ENCODE results near the gene TAF10. TPM values are rescaled to one million over a fixed set of nuclear protein-coding genes. Genes with fewer than 3 reads are reported as not detected.

The TAF10 gene
- total RNA-seq, 1 donor from 2014 or later = 19.8 TPM

DNA sequence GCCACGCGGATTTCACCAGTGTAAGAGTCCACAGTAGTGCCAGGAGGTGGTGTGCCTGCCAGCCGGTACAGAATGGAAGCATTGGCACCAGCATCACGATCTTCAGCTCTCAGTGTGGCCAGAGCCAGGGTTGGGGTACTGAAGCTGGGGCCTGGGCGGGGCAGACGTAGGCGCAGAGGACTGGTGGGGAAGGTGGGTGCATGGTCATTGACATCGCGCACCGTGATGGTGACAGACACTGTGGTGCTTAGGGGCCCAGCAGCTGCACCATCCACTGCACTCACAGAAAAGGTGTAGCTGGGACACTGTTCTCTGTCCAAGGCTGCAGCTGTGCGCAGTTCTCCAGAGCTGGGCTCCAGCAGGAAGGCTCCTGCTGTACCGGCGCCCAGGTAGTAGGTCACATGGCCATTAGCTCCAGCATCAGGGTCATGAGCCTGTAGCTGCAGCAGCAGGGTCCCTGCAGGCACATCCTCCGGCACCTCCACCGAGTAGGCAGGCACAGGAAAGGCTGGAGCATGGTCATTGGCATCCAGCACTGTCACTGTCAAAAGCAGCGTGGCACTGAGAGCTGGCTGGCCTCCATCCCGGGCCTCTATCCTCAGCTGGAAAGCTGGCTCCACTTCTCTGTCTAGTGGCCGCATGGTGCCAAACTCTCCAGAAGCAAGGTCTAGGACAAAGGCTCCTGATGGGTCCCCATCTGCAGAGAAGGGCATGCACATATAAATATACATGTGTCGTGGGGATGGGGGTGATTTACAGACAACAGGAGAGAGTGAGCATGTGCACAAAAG lies 15.2 kb upstream of the TAF10 start:
- Histone ChIP-seq H3K27ac (ENCODE audit: low read depth, low read length) (no peak overlapping the region), H3K36me3 (ENCODE audit: control insufficient read depth in 3 of 3, insufficient read depth in 3 of 3, low read length in 3 of 3) (peaks cover 15 to 33% (median 23%) of the 10 kb centered on the region in 3 donors)

DNA sequence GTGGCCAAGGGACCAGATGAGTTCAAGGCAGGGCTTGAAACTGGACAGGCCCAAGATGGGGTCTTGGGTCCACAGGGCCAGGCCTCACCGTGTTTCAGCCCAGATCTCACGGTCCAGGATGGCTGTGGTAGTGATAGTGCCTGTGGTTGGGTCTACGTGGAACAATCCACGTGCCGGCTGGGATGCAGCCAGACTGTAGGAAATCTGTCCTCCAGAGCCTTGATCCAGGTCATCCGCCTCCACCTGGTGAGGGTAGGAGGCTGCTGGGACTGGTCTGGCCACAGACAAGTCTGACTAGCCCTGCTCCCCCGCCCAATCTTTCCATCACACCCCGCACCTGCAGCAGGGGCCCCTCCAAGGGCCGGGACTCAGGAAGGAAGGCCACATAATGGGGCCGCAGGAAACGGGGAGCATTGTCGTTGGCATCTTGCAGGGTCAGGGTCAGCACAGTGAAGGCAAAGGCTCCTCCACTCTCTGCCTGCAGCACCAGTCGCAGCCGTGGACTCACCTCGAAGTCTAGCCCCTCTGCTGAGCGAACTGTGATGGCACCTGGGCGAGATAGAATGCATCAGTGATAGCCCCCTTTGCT lies 13.9 kb upstream of the TAF10 start:
- Histone ChIP-seq H3K9me3 (ENCODE audit: control insufficient read depth in 3 of 3, low read length in 3 of 3) (no peaks in the 10 kb centered on the region), H3K27ac (ENCODE audit: low read depth, low read length) (no peak overlapping the region), H3K27me3 (ENCODE audit: control insufficient read depth in 3 of 3, insufficient read depth in 3 of 3, low read length in 3 of 3) (no peaks in the 10 kb centered on the region), H3K4me1 (ENCODE audit: control insufficient read depth in 3 of 3, insufficient read depth in 3 of 3, low read length in 3 of 3) (peaks cover 0 to 7% (median 2%) of the 10 kb centered on the region in 3 donors), H3K4me3 (ENCODE audit: low read length in 3 of 3) (no peak overlapping the region), H3K36me3 (ENCODE audit: control insufficient read depth in 3 of 3, insufficient read depth in 3 of 3, low read length in 3 of 3) (peaks cover 15 to 33% (median 17%) of the 10 kb centered on the region in 3 donors), H3K9ac (ENCODE audit: low read depth in 1 of 3, low read length in 3 of 3) (no peak overlapping the region)

More for the DNA sequence above, 15.2 kb upstream of the TAF10 start:
- H3K4me1 ChIP-seq (ENCODE audit: control insufficient read depth in 3 of 3, insufficient read depth in 3 of 3, low read length in 3 of 3) = peaks cover 0 to 7% (median 2%) of the 10 kb centered on the region in 3 donors
- no peak overlapping the region for H3K9ac ChIP-seq (ENCODE audit: low read depth in 1 of 3, low read length in 3 of 3)
- H3K9me3 ChIP-seq (ENCODE audit: control insufficient read depth in 3 of 3, low read length in 3 of 3) = no peaks in the 10 kb centered on the region
- no peak overlapping the region for H3K4me3 ChIP-seq (ENCODE audit: low read length in 3 of 3)
- H3K27me3 ChIP-seq (ENCODE audit: control insufficient read depth in 3 of 3, insufficient read depth in 3 of 3, low read length in 3 of 3) = no peaks in the 10 kb centered on the region

DNA sequence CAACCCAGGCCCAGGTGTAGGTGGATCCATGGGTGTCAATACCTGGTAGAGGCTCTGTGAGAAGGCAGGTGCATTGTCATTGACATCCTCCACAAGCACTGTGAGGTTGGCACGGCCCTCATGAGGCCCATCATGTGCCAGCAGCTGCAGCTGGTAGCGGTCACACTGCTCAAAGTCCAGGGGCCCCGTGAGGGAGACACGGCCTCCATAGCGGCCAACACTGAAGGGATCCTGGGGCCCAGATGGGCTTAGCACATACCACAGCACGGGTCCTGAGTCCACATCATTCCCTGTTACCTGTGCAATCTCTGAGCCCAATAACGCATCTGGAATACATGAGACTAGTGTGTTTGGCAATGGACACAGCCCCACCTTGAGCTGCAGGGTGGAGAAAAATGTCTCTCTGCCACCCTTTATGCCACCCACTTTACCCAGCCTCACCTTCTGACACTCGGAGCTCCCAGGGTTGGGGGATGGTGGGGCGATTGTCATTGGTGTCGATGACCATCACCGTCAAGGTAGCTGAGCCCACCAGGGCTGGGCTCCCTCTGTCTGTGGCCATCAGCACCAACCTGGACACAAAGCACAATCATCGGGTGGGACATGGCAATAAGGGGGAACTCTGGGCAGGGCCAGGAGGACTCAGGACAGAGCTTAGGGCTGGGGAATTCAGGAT lies 13.3 kb upstream of the TAF10 start:
- Histone ChIP-seq H3K9me3 (ENCODE audit: control insufficient read depth in 3 of 3, low read length in 3 of 3) (no peaks in the 10 kb centered on the region), H3K4me3 (ENCODE audit: low read length in 3 of 3) (no peak overlapping the region), H3K4me1 (ENCODE audit: control insufficient read depth in 3 of 3, insufficient read depth in 3 of 3, low read length in 3 of 3) (peaks cover 0 to 7% (median 2%) of the 10 kb centered on the region in 3 donors), H3K36me3 (ENCODE audit: control insufficient read depth in 3 of 3, insufficient read depth in 3 of 3, low read length in 3 of 3) (peaks cover 15 to 33% (median 17%) of the 10 kb centered on the region in 3 donors), H3K9ac (ENCODE audit: low read depth in 1 of 3, low read length in 3 of 3) (no peak overlapping the region), H3K27me3 (ENCODE audit: control insufficient read depth in 3 of 3, insufficient read depth in 3 of 3, low read length in 3 of 3) (no peaks in the 10 kb centered on the region), H3K27ac (ENCODE audit: low read depth, low read length) (no peak overlapping the region)

DNA sequence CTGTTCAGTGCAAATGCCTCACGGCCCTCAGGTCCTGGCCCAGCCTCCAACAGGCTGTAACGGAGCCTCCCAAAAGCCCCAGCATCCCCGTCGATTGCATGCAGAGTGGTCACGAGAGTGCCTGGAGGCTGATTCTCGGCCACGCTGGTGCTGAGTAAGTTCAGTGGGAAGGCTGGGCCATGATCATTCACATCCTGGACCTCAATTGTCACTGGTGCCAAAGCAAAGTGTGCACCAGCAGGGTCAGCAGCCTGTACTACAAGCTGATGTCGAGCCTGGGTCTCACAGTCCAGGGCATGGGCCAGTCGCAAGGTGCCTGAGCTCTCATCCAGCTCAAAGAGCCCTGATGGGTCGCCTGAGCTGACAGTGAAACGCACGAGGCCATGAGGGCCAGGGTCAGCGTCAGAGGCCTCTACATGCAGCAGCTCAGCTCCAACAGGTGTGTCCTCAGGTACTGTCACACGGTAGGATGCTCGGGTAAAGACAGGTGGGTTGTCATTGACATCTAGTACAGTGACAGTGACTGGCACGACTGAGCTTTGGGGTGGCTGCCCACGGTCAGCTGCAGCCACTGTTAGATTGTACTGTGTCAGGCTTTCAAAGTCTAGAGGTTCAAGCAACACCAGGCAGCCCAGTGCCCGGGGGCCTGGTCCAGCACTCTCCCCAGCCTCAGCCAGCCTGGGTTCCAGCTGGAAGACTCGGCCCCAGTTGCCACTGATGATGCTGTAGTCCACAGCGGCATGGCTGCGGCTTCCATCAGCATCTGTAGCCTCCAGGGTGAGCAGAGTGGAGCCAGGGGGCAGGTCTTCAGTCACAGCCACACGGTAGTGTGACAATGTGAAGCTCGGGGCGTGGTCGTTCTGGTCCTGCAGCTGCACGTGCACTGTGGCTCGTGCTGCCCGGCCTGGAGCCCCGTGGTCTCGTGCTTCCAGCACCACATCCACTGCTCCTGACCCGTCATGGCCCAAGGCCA lies 11.7 kb upstream of the TAF10 start:
- no peak overlapping the region for H3K4me3 ChIP-seq (ENCODE audit: low read length in 3 of 3)
- peaks cover 11 to 23% (median 15%) of the 10 kb centered on the region in 3 donors for H3K36me3 ChIP-seq (ENCODE audit: control insufficient read depth in 3 of 3, insufficient read depth in 3 of 3, low read length in 3 of 3)

DNA sequence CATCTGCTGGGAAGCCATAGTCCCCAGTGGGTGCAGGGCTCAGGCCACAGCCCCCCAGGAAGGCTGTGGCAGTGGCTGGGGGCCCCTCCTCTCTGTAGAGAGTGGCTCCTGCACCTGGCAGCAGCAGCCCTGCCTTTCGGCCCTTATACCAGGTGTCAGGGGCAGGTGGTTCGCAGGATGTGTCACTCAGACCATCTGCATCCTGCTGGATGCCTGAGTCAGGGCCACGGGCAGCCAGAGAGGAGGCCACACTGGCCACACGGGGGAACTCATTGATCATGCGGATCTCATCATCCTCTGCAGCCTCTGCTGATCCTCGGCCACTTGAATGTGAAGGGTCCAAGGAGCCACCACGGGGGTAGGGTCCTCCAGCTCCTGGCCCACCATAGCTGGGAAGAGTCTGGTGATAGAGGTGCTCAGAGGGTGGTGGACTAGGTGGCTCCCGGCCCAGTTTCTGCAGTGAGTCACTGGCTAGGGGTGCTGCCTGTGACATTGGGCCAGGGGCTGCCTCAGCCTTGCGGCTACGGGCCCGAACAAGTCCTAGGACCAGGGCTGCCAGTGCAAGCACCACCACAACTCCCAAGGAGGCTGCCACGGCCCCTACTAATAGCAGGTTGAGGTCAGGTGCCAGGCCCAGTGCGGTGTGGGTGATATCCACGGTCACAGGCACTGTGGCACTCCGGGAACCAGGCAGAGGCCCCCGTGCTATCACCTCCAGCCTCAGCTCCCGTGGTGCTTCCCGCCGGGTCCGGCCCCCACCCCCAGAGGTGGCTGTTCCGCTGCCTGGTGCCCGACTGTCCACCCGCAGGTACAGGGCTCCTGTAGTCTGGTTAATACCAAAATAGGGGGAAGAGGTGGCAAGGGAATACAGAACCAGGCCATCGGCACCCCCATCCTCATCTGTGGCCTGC lies 10.5 kb upstream of the TAF10 start:
- H3K4me1 ChIP-seq (ENCODE audit: control insufficient read depth in 3 of 3, insufficient read depth in 3 of 3, low read length in 3 of 3) = peaks cover 16 to 25% (median 21%) of the 10 kb centered on the region in 3 donors
- no peak overlapping the region for H3K27ac ChIP-seq (ENCODE audit: low read depth, low read length)
- peaks cover 11 to 19% (median 15%) of the 10 kb centered on the region in 3 donors for H3K36me3 ChIP-seq (ENCODE audit: control insufficient read depth in 3 of 3, insufficient read depth in 3 of 3, low read length in 3 of 3)
- no peak overlapping the region for H3K9ac ChIP-seq (ENCODE audit: low read depth in 1 of 3, low read length in 3 of 3)
- no peak overlapping the region for H3K4me3 ChIP-seq (ENCODE audit: low read length in 3 of 3)
- no peaks in the 10 kb centered on the region for H3K9me3 ChIP-seq (ENCODE audit: control insufficient read depth in 3 of 3, low read length in 3 of 3)
- no peaks in the 10 kb centered on the region for H3K27me3 ChIP-seq (ENCODE audit: control insufficient read depth in 3 of 3, insufficient read depth in 3 of 3, low read length in 3 of 3)

More for the DNA sequence above, 11.7 kb upstream of the TAF10 start:
- Histone ChIP-seq H3K27me3 (ENCODE audit: control insufficient read depth in 3 of 3, insufficient read depth in 3 of 3, low read length in 3 of 3) (no peaks in the 10 kb centered on the region), H3K4me1 (ENCODE audit: control insufficient read depth in 3 of 3, insufficient read depth in 3 of 3, low read length in 3 of 3) (peaks cover 6 to 14% (median 10%) of the 10 kb centered on the region in 3 donors), H3K9ac (ENCODE audit: low read depth in 1 of 3, low read length in 3 of 3) (no peak overlapping the region), H3K9me3 (ENCODE audit: control insufficient read depth in 3 of 3, low read length in 3 of 3) (no peaks in the 10 kb centered on the region), H3K27ac (ENCODE audit: low read depth, low read length) (no peak overlapping the region)

DNA sequence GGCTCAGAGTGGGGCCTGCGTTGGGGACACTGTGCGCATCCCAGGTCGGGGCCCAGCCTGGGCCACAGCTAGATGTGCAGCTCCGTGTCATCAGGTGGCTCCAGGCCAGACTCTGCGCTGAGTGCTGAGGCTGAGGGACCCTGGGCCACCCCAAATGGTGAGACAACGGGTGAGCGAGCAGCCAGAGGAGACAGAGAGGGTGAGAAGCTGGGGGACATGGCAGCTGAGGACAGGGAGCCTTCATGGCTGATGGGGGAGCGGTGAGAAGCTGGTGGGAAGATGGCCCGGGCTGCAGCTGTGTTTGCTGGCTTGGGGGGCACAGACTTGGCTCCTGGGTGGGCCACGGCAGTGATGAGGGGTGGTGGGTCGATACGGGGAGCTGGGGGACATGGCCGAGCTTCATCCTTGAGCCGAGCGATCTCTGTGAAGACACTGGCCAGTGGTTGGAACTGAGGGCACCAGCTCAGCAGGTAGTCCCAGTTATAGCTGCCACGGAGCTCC lies 9.7 kb upstream of the TAF10 start:
- Histone ChIP-seq H3K36me3 (ENCODE audit: control insufficient read depth in 3 of 3, insufficient read depth in 3 of 3, low read length in 3 of 3) (peaks cover 13 to 17% (median 14%) of the 10 kb centered on the region in 3 donors), H3K27me3 (ENCODE audit: control insufficient read depth in 3 of 3, insufficient read depth in 3 of 3, low read length in 3 of 3) (no peaks in the 10 kb centered on the region), H3K9me3 (ENCODE audit: control insufficient read depth in 3 of 3, low read length in 3 of 3) (no peaks in the 10 kb centered on the region), H3K27ac (ENCODE audit: low read depth, low read length) (no peak overlapping the region), H3K4me3 (ENCODE audit: low read length in 3 of 3) (no peak overlapping the region), H3K4me1 (ENCODE audit: control insufficient read depth in 3 of 3, insufficient read depth in 3 of 3, low read length in 3 of 3) (peaks cover 16 to 26% (median 23%) of the 10 kb centered on the region in 3 donors), H3K9ac (ENCODE audit: low read depth in 1 of 3, low read length in 3 of 3) (no peak overlapping the region)

DNA sequence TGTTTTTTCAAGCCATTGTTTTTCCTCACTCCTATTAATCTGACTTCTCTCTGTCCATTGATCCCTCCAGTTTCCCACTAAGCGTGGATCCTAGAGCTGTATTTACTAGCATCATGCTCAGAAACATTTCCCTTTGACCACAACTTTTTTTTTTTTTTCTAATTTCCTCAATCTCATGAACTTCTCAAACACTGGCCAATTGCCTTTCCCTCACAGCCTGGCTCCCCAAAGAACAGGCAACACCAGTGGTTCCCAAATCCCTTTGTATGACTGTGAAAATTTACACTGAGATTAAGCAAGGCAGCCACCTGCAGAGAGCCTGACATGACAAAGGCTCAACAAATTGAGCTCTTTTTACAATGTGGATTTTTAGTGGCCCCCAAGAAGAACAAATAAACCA lies 8.6 kb upstream of the TAF10 start:
- Histone ChIP-seq H3K27ac (ENCODE audit: low read depth, low read length) (no peak overlapping the region), H3K4me1 (ENCODE audit: control insufficient read depth in 3 of 3, insufficient read depth in 3 of 3, low read length in 3 of 3) (peaks cover 16 to 26% (median 23%) of the 10 kb centered on the region in 3 donors), H3K9ac (ENCODE audit: low read depth in 1 of 3, low read length in 3 of 3) (no peak overlapping the region), H3K9me3 (ENCODE audit: control insufficient read depth in 3 of 3, low read length in 3 of 3) (no peaks in the 10 kb centered on the region), H3K36me3 (ENCODE audit: control insufficient read depth in 3 of 3, insufficient read depth in 3 of 3, low read length in 3 of 3) (peaks cover 17 to 23% (median 18%) of the 10 kb centered on the region in 3 donors), H3K27me3 (ENCODE audit: control insufficient read depth in 3 of 3, insufficient read depth in 3 of 3, low read length in 3 of 3) (no peaks in the 10 kb centered on the region), H3K4me3 (ENCODE audit: low read length in 3 of 3) (no peak overlapping the region)

DNA sequence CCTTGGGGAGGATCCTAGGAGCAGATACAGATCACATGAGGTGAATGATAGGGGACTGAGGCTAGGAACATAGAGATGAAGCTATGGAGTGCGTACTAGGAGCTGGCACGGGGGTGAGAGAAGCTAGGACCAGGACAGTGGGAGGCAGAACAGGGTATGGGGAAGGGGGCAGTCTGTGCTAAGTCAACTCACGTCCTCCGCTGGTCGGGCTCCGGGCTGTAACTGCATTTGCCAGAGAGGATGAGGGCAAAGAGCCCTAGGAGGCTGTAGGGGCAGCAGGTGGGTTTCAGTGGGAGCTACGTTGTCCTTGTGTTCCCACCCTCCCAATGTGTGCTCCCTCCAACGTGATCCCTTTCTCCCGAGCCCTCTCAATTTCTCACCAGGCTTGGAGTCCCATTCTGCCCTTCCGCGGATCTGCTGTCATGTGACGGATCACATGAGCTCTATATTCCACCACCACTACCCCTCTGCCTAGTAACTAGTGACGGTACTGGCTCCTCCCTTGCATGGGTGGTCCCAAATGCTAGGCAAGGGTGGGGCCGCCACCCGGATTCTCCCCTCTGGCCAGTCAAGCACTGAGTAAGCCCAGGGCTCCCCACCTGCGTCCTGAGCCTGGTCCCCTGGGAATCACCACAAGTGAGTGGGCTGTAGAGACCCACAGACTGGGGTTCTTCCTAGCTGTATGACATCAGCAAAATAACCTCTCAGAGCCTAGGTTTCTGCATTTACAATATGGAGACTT lies 7.2 kb upstream of the TAF10 start, which contains the start of gene TPP1:
TPP1 (minus strand) TSS at position 419 of the 742 bp plus-strand sequence; CDS start at position 397, 22 bp downstream.
- Histone ChIP-seq H3K9ac (ENCODE audit: low read depth in 1 of 3, low read length in 3 of 3) (peak within 1 kb of the TSS; percentile 91 to 98 (median 96)), H3K27me3 (ENCODE audit: control insufficient read depth in 3 of 3, insufficient read depth in 3 of 3, low read length in 3 of 3) (no peaks in the 10 kb centered on the region), H3K9me3 (ENCODE audit: control insufficient read depth in 3 of 3, low read length in 3 of 3) (no peaks in the 10 kb centered on the region), H3K4me3 (ENCODE audit: low read length in 3 of 3) (peak within 1 kb of the TSS; percentile 91 to 100 (median 99)), H3K36me3 (ENCODE audit: control insufficient read depth in 3 of 3, insufficient read depth in 3 of 3, low read length in 3 of 3) (peaks cover 29 to 31% (median 30%) of the 10 kb centered on the region in 3 donors), H3K27ac (ENCODE audit: low read depth, low read length) (peak within 1 kb of the TSS; percentile 91), H3K4me1 (ENCODE audit: control insufficient read depth in 3 of 3, insufficient read depth in 3 of 3, low read length in 3 of 3) (peaks cover 16 to 26% (median 23%) of the 10 kb centered on the region in 3 donors)

Data from skeletal muscle tissue (tissue), 4 donors.